Inflammatory macrophage (primary cell): ENCODE results near the gene AGR3.
"Not testable (repeated sequence)": the region's sequence is repeated elsewhere in the genome, so short reads cannot be mapped to it uniquely, and the experiment has no call there.

Experiments used
- DNase-seq, 2 donors: peaks; one replicate each; pipeline ENCODE4 v3.0.0-alpha.2; 2020 to 2022

Gene AGR3

GRCh38 chr7:16891338-16891737 lies 9.6 kb upstream of the AGR3 start:
- peak; percentile 28 to 42 for DNase-seq

- DNase-seq: no peak
Measured at GRCh38 chr7:16889851-16890415, 8.2 kb upstream of the AGR3 start.

- DNase-seq: no peak
Measured at GRCh38 chr7:16889305-16889704, 7.5 kb upstream of the AGR3 start.

- DNase-seq: no peak
Measured at GRCh38 chr7:16883918-16884317, 2.1 kb upstream of the AGR3 start.

- DNase-seq: no peak
Measured at GRCh38 chr7:16880554-16880953, 1.2 kb downstream of the AGR3 start.

- no peak for DNase-seq
Measured at GRCh38 chr7:16879181-16879580, 2.6 kb downstream of the AGR3 start.

GRCh38 chr7:16875861-16876260 lies 5.9 kb downstream of the AGR3 start:
- DNase-seq: no peak

- no peak for DNase-seq
Measured at GRCh38 chr7:16874066-16874465, 7.7 kb downstream of the AGR3 start.

GRCh38 chr7:16867328-16867727 lies 14.5 kb downstream of the AGR3 start:
- no peak for DNase-seq

- not testable (repeated sequence) for DNase-seq
Measured at GRCh38 chr7:16853189-16853588, 28.6 kb downstream of the AGR3 start.

- DNase-seq: peak; percentile 48 to 52
Measured at GRCh38 chr7:16851829-16852228, 30.0 kb downstream of the AGR3 start.

GRCh38 chr7:16850614-16851466 lies 30.9 kb downstream of the AGR3 start:
- DNase-seq: no peak

- no peak for DNase-seq
Measured at GRCh38 chr7:16849296-16850148, 32.3 kb downstream of the AGR3 start.

GRCh38 chr7:16847381-16847860 lies 34.4 kb downstream of the AGR3 start:
- DNase-seq: no peak

GRCh38 chr7:16846601-16847165 lies 35.1 kb downstream of the AGR3 start:
- no peak for DNase-seq

- DNase-seq: no peak
Measured at GRCh38 chr7:16845746-16846145, 36.0 kb downstream of the AGR3 start.

GRCh38 chr7:16841681-16842080 lies 40.1 kb downstream of the AGR3 start:
- no peak for DNase-seq

GRCh38 chr7:16840094-16840493 lies 41.7 kb downstream of the AGR3 start:
- DNase-seq: no peak

- DNase-seq: no peak
Measured at GRCh38 chr7:16839646-16840045, 42.1 kb downstream of the AGR3 start.

GRCh38 chr7:16838891-16839290 lies 42.9 kb downstream of the AGR3 start:
- DNase-seq: no peak

GRCh38 chr7:16838386-16838785 lies 43.4 kb downstream of the AGR3 start:
- DNase-seq: no peak

- no peak for DNase-seq
Measured at GRCh38 chr7:16836481-16836880, 45.3 kb downstream of the AGR3 start.

- no peak for DNase-seq
Measured at GRCh38 chr7:16833373-16833772, 48.4 kb downstream of the AGR3 start.
